Measurements from ENCODE around the gene AKAP8L. TPM values are rescaled to one million over a fixed set of nuclear protein-coding genes. Genes with fewer than 3 reads are reported as not detected.

Gene AKAP8L
- total and polyA plus RNA-seq, 2 of the 8 experiments (the other 6 are each of a cell fraction or from before 2014, with no cell fraction given), result 75.1 to 138 TPM

- no peak overlapping the region for H3K4me3 ChIP-seq (ENCODE audit: extremely low read depth in 1 of 4, insufficient read depth in 2 of 4, low read depth in 3 of 4, low read length in 4 of 4)
- no peak overlapping the region for H2BK5ac ChIP-seq (ENCODE audit: low read depth, low read length)
- H3K4me1 ChIP-seq (replicated peaks in 1 of 4; ENCODE audit: control insufficient read depth in 3 of 4, insufficient read depth in 4 of 4, low read length in 3 of 4), result no peaks in the 10 kb centered on the region
- H2BK20ac ChIP-seq (ENCODE audit: low read length), result no peak overlapping the region
- 98% methylated on average over 3 of the region's 4 CpGs; no CpG with 5 or more reads in 1 of the 2 experiments for WGBS, 2 experiments (ENCODE audit: extremely low coverage in 1 of 2, insufficient coverage in 1 of 2, insufficient read length in 1 of 2, insufficient replicate concordance in 2 of 2, low coverage in 1 of 2, low lambda C conversion rate in 2 of 2, missing lambda C conversion rate in 1 of 2)
- no peak overlapping the region for H2BK120ac ChIP-seq (replicated peaks; ENCODE audit: low read depth, low read length)
- H3K9ac ChIP-seq (replicated peaks in 1 of 4; ENCODE audit: extremely low read depth in 1 of 4, low read depth in 3 of 4, low read length in 3 of 4), result no peak overlapping the region
- ChIA-PET POLR2A (ENCODE audit: partially characterized antibody) (interaction anchor here (0.6 to 1.3 kb wide), 4 partner anchors 9 to 1464 kb away, joined by 3 read pairs; no protein-coding TSS in a partner anchor), CTCF (ENCODE audit: partially characterized antibody) (interaction anchor here (1.5 to 1.6 kb wide), 2 partner anchors 12 to 28 kb away, joined by 3 to 7 read pairs; no protein-coding TSS in a partner anchor)
- no peak overlapping the region for H4K91ac ChIP-seq (replicated peaks; ENCODE audit: insufficient read length, low read length)
- no peak overlapping the region for H3K4ac ChIP-seq (replicated peaks; ENCODE audit: insufficient read length, low read depth, low read length)
- H2BK12ac ChIP-seq (ENCODE audit: low read depth, low read length), result no peak overlapping the region
- H3K79me1 ChIP-seq (ENCODE audit: low read depth, low read length), result no peaks in the 10 kb centered on the region; the same call in 1 of the 2 replicates
- H3K4me2 ChIP-seq (ENCODE audit: insufficient read depth in 1 of 2, low read depth in 2 of 2, low read length in 2 of 2), result no peak overlapping the region
- no peak overlapping the region for H3K23ac ChIP-seq (ENCODE audit: insufficient read length)
- no peaks in the 10 kb centered on the region for H3K36me3 ChIP-seq (ENCODE audit: control insufficient read depth in 2 of 4, insufficient read depth in 4 of 4, low read length in 3 of 4)
- no peaks in the 10 kb centered on the region for H3K79me2 ChIP-seq (ENCODE audit: control insufficient read depth in 1 of 2, insufficient read depth in 2 of 2, low read length in 2 of 2)
- H3K56ac ChIP-seq (replicated peaks; ENCODE audit: insufficient read length, low read depth, low read length), result no peak overlapping the region
- no peak overlapping the region for H3K18ac ChIP-seq (ENCODE audit: extremely low read depth, low read length)
- no peaks in the 10 kb centered on the region for H3K23me2 ChIP-seq (ENCODE audit: low read depth, low read length)
- H3K27ac ChIP-seq (ENCODE audit: low read depth, low read length), result no peak overlapping the region
- TF ChIP-seq SP4 (IDR thresholded peaks at IDR 0.05; ENCODE audit: low read length) (no peak), ASH2L (IDR thresholded peaks at IDR 0.05; ENCODE audit: low read length) (no peak), CBX8 (IDR thresholded peaks at IDR 0.05; ENCODE audit: borderline replicate concordance, low read depth, low read length) (no peak)
- FAIRE-seq (no peak), DNase-seq (ENCODE audit: low read depth in 1 of 2, low spot score in 2 of 2) (no peak)
- H2AFZ ChIP-seq (ENCODE audit: low read length), result no peak overlapping the region
- H4K5ac ChIP-seq (ENCODE audit: insufficient read length, low read depth, low read length), result no peak overlapping the region
- no peaks in the 10 kb centered on the region for H3K27me3 ChIP-seq (replicated peaks in 1 of 4; ENCODE audit: control insufficient read depth in 3 of 4, extremely low read depth in 1 of 4, insufficient read depth in 3 of 4, low read length in 3 of 4)
- no peaks in the 10 kb centered on the region for H3K9me3 ChIP-seq (ENCODE audit: insufficient read depth in 2 of 2, low read depth in 1 of 2, low read length in 1 of 2)
- no peak overlapping the region for H2BK15ac ChIP-seq (ENCODE audit: low read length)
- H3K14ac ChIP-seq (ENCODE audit: insufficient read length), result no peak overlapping the region
- no peak overlapping the region for H2AK5ac ChIP-seq (ENCODE audit: low read depth, low read length)
- no peak overlapping the region for H4K8ac ChIP-seq (ENCODE audit: extremely low read depth, insufficient read depth, low read length)
- H4K20me1 ChIP-seq (replicated peaks in 1 of 2; ENCODE audit: control insufficient read depth in 1 of 2, insufficient read depth in 2 of 2, low read length in 2 of 2), result peaks cover 0 to 4% of the 10 kb centered on the region in 2 experiments
Measured at GRCh38 chr19:15340086-15340485, 78.7 kb downstream of the AKAP8L start.

Data from H1 (cell line).